SK-N-DZ (cell line): ENCODE measurements around the gene S1PR1.
A peak's percentile ranks its signal among the peaks of the same experiment; 100 is the strongest.

Source experiments
- DNase-seq: peaks from one replicate; pipeline ENCODE4 v3.0.0-alpha.2; 2015; ENCODE audit warnings: low spot score

The S1PR1 gene

GRCh38 chr1:101245246-101245927 is 8.6 kb downstream of the S1PR1 start:
- no peak for DNase-seq

- no peak for DNase-seq
Observed at GRCh38 chr1:101247404-101248287, 10.8 kb downstream of the S1PR1 start.

- DNase-seq, result no peak
Observed at GRCh38 chr1:101250222-101250621, 13.4 kb downstream of the S1PR1 start.

GRCh38 chr1:101250656-101251272 is 13.9 kb downstream of the S1PR1 start:
- no peak for DNase-seq

GRCh38 chr1:101251504-101251903 is 14.7 kb downstream of the S1PR1 start:
- DNase-seq, result no peak

- no peak for DNase-seq
Observed at GRCh38 chr1:101253976-101254674, 17.3 kb downstream of the S1PR1 start.

- no peak for DNase-seq
Observed at GRCh38 chr1:101257500-101258325, 20.9 kb downstream of the S1PR1 start.

GRCh38 chr1:101259744-101260148 is 22.9 kb downstream of the S1PR1 start:
- DNase-seq, result no peak

- no peak for DNase-seq
Observed at GRCh38 chr1:101260556-101261350, 23.9 kb downstream of the S1PR1 start.

GRCh38 chr1:101261623-101262022 is 24.8 kb downstream of the S1PR1 start:
- DNase-seq, result no peak

- DNase-seq, result no peak
Observed at GRCh38 chr1:101262060-101262459, 25.2 kb downstream of the S1PR1 start.

GRCh38 chr1:101262630-101263348 is 26.0 kb downstream of the S1PR1 start:
- no peak for DNase-seq

GRCh38 chr1:101264697-101265096 is 27.9 kb downstream of the S1PR1 start:
- DNase-seq, result peak; percentile 16

GRCh38 chr1:101265684-101266083 is 28.9 kb downstream of the S1PR1 start:
- no peak for DNase-seq

- DNase-seq, result no peak
Observed at GRCh38 chr1:101267082-101267481, 30.3 kb downstream of the S1PR1 start.

- DNase-seq, result no peak
Observed at GRCh38 chr1:101268893-101269292, 32.1 kb downstream of the S1PR1 start.

GRCh38 chr1:101275672-101276071 is 38.9 kb downstream of the S1PR1 start:
- no peak for DNase-seq

- DNase-seq, result no peak
Observed at GRCh38 chr1:101276818-101277217, 40.0 kb downstream of the S1PR1 start.

- DNase-seq, result no peak
Observed at GRCh38 chr1:101278238-101278637, 41.4 kb downstream of the S1PR1 start.
